EH (cell line): ENCODE data around the gene RABGAP1L.
"Not testable (repeated sequence)": the region's sequence is repeated elsewhere in the genome, so short reads cannot be mapped to it uniquely, and the experiment has no call there.

ENCODE experiments used
- DNase-seq: peaks from one replicate; pipeline ENCODE4 v3.0.0-alpha.2; 2015; ENCODE audit warnings: low read depth

Gene RABGAP1L

DNA sequence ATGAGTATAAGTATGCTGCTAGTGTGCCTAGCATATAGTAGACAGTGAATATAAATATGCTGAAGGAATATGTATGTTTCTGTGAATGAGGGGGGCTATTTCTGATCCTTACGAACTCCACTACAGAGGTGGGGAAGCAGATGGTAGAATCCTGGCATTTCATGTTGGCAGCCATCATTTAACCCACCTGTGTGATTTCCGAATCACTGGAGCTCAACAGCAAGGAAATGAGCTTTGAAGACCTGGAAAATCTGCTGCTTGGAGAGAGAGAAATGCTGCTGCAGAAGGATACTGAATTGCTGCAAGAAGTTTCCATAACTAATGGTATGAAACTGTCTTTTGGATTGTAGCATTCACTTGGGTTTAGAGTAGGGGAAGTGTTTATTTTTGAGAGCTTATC, 83.5 kb downstream of the RABGAP1L start:
- DNase-seq = no peak

DNA sequence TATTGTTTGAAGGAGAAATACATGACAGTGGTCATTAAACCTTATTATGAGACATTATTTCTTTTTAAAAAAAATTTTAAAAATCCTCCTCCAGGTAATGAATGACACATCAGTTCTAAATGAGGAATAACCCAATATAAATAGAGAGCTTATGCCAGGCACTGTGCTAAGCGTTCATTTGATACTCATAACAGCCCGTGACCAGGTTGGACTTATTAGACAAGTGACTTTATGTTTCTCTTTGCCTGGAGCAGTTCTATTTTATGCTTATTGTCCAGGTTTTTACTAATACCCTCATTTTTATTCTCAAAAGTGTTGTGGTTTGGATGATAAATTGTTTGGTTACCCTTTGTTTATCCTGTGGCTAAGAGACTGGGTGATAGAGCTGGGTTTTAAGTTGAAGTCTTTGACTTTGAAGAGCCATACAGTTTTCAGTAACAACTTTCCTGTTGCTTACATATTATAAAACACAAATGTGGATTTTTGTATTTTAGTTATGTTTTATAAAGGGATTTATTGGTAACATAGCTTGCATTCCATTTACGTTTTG, 84.2 kb downstream of the RABGAP1L start:
- no peak for DNase-seq

DNA sequence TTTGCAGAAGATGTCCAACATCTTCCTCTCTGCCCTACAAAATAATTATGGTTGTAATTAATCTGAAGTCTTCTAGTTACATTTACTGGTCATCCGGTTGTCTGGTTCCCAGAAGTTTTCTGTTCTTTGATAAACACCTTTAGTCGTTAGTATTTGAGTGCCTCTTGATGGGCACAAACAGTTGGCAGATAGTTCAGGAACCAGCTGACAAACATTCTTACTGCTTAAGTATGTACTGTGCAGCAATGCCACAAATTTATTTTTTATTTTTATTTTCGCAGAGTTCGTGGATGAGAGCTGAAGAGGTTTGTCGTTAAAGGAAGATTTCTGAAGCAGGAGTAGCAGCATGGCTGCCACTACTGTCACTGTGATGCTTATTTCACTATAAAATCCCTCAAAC, 84.7 kb downstream of the RABGAP1L start:
- no peak for DNase-seq

DNA sequence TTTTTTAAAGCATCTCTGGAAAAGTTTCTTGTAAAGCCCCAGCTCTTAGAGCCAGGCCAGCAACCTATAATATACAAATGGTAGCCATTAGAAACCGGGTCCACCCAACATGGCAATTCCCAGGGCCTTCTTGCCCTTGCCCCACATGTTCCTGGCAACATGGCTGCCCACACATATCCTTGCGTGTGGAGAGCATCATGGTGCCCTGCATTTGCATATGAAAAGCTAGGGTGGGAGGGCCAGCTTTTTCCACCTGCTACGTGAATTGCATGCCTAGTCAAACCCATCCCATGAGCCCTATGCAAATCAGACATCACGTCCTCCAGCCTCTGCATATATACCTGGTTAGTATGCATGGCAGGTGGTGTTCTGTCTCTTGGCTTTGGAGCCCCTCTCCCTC, 88.2 kb downstream of the RABGAP1L start:
- DNase-seq = no peak

DNA sequence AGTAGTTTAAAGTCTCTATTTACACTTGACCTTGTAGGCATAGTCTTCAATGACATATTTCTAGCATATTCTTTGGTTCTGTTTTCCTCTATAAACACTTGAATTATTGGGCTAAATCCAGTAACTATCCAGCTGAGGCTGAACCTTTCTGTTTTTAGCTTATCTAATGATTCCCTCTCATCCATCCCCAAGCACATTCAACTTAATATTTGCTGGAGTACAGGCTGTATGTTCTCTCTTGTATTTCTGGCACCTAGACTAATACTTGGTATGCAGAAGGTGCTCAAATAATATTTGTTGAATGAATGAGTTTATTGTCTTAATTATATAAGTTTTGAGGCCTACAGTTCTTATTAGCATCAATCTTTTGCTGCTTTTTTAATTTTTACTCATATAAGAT, 88.7 kb downstream of the RABGAP1L start:
- no peak for DNase-seq

DNA sequence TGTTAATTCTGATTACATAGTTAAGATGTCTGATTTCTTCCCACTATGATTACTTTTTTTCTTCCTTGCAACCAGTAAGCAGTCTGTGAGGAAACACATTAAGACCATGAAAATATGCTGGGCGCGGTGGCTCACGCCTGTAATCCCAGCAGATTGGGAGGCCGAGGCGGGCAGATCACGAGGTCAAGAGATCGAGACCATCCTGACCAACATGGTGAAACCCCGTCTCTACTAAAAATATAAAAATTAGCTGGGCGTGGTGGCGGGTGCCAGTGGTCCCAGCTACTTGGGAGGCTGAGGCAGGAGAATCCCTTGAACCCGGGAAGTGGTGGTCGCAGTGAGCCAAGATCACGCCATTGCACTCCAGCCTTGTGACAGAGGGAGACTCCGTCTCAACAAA, 97.1 kb downstream of the RABGAP1L start:
- not testable (repeated sequence) for DNase-seq

DNA sequence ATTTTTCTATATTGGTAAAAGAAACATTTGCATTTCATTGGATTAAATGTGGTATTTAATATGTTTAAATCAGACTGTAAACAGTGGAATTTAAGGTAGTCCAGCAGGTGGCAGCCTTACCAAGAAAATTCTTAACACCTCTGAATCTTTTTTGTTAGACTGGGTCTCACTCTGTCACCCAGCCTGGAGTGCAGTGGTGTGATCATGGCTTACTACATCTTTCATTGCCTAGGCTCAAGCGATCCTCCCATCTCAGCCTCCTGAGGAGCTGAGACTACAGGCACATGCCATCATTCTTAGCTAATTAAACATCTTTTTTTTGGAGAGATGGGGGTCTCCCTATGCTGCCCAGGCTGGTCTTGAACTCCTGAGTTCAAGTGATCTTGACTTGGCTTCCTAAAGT, 98.8 kb downstream of the RABGAP1L start:
- DNase-seq = peak; percentile 50

DNA sequence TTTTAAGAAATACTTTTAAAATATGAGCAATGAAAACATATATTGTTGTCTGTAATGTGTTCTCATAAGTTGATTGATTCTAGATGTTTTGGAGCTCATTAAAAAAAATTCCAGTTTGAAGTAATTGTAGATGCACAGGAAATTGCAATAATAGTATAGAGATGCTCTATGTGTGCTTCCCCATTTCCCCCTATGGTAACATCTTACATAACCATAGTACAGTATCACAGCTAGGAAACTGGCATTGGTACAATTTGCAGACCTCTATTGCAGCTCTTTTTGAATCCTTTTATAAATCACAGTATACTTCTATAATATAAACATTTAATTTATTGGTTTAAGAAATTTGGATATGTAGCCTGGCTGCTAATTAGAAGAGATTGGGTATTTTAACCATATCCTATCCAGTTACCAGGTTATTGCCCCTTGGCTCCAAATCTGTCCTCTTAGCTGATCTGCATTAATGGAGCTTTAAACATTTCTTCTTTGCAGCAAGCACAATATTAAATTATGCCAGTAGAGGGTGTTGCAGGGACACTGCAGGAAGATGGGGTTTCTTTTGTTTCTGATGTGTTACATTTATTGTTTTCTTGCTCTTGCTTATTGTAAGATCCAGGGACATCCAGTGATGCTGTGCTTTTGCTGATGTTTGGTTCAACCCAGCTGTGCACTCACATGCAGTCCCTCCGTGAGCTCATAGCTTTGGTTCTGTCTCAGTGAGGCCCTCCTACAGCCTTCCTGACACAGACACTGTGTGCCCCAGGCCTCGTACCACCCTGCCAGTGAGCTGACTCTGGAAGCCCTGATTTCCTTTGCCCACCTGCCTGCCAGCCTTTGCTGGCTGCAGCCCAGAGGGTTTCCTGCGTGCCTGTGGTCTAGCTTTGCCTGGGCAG, 103.3 kb downstream of the RABGAP1L start:
- peak; percentile 56 for DNase-seq

DNA sequence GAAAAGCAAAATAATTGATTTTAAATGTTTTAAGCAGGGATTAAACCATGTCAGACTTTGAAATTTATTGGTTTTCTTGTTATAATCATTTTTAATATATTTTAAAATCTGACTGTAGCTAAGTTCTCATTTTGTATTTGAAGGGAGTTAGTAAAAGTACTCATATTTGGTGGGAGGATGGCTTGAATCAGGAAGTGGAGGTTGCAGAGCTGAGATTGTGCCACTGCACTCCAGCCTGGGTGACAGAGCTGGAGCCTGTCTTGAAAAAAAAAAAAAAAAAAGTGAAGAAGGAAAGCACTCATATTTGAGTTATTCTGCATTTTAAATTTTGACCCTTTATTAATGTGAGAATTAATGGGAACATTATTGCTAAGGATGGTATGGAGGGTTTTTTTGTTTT, 106.0 kb downstream of the RABGAP1L start:
- no peak for DNase-seq

DNA sequence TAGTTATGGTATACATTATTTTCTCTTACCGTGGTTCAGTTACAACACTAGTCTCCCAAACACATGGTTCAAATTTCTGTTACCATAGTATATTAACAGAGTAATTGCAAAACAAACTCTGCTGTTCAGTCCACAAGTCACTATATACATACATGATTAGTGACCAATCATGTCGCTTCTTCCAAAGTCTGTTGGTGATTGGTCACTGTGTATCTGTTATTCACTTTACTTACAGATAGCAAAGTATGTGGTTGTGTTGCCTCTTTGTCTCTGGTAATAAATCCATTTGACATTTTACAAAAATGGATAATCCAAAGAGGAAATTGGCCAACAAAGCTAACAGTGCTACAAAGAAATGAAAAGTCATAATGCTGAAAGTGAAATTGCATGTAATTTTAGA, 107.2 kb downstream of the RABGAP1L start:
- DNase-seq = no peak

DNA sequence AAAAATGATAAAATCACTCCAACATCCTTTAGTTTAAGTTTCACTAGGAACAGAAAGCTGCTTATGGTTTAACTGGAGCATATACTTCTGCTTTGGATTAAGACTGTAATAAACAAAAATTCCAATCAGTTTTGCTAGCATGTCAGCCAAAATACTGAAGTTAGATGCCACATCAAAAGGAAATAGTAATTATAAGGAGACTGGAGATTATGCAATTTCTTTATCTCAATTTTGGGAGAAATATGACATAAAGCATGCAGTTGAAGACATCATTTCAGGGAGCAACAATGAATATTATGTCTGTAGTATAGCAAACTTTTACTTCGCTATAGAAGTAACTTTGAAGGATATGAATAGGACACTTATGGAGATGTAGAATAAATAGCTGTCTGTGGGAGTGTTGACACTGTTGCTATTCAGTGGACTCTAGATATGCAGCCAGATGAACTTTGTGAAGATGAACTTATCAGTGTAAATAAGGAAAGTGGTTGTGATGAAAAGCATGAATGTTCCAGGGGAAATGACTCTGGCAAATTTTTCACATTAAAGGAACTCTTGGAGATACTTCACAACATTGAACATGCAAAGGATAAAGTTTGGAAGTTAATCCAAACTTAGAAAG, 107.8 kb downstream of the RABGAP1L start:
- no peak for DNase-seq

DNA sequence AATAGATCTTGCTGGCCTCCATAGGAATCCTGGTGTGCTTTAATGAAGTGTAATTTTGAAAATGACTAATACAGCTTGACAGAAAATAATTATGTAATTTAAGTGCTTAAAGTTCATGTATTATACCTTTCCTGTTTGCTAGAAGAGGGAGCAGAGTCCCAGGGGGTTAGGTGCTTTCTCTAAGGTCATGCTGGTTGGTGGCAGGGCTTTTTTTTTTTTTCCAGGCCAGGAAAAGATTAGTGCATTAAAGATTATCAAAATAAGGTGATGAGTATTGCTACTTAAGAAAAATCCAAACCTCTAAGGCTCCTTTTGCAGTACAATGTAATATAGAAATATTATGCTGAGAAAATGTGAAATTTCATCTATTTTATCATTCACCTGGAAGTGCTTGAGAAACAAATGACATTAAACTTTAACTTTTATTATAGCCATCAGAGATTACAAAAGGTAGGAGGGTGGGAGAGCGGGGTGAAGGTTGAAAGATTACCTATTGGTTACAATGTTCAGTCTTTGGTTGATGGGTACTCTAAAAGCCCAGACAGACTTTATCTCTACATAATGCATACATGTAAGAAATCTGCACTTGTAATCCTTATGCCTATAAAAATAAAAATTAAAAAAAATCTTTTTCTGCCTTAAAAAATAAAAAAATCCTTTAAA, 110.8 kb downstream of the RABGAP1L start:
- no peak for DNase-seq

DNA sequence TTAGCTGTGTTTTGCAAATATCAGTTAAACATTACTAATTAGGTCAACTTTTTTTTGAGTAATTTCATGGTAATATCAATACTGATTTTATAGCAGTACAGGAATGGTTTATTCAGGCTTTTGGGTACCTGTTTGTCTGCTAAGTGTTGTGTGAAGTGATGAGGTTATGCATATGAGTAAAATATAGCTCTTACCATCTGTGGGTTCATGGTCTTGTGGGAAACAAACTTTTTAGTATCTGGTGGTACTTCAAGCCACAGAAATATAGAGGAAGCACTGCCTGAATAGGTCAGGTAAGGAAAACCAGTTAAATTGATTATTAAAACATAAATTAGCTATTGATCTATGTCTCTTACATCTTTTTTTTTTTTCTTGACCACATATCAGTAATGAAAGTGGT, 113.9 kb downstream of the RABGAP1L start:
- no peak for DNase-seq

DNA sequence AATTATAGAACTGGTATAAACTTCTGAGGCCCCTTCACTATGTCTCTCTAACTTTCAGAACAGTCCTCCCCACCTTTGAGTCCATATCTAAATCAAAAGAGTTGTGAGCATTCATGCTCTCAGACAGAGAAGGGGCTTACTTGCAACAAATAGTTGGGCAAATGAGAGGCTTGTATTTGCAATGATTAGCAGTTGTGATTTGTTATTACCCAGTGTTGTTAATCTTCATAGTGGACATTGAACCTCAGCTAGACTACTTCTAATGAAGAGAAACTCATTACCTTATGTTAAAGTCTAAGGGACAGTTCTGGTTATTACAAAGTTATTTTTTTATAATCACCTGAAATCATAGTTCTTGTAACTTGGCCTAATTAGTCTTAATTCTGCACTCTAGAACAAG, 114.5 kb downstream of the RABGAP1L start:
- DNase-seq = no peak

DNA sequence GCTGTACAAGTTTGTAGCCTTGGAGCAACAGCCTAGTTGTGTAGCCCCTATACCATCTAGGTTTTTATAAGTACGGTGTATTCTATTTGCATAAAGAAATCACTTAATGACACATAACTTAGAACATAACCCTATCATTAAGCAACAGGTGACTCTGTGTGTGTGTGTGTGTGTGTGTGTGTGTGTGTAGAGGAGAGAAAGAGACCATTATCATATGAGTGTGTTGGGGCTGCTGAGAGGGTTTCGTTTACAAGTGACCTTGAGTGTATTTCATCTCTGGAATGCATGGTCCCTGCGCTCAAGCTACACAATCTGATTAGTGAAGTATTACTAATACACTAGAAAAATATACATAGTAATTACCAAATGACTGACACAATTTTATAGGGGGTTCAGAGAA, 115.1 kb downstream of the RABGAP1L start:
- peak; percentile 48 for DNase-seq

DNA sequence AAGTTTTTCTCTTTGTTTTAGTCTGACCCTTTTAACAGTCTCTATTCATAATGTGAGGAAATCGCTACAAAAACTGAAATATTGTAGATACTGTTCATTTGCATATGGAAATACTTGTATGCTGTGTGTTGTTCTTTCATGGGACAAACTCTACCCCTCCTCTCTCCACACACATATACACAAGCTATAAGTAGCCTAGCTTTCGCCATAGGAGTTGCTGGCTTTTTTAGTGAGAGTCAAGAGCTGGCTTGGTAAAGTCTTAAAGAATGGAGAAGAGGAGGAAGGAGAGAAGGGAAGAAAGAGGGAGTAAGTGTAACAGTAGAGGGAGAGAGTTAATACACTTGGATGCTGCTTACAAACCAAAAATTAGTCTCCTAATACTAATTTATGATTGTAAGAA, 115.6 kb downstream of the RABGAP1L start:
- DNase-seq = no peak

DNA sequence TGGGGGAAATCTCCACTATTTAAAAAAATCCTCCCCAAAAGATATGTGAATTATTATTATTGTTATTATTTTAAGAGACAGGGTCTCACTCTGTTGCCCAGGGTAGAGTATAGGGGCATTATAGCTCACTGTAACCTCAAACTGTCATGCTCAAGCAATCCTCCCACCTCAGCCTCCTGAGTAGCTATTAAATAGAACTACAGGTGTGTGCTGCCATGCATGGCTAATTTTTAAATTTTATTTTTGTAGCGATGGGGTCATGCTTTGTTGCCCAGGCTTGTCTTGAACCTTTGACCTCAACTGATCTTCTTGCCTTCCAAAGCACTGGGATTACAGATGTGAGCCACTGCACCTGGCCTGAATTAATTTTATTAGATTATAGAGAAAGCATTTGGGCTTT, 116.8 kb downstream of the RABGAP1L start:
- no peak for DNase-seq

DNA sequence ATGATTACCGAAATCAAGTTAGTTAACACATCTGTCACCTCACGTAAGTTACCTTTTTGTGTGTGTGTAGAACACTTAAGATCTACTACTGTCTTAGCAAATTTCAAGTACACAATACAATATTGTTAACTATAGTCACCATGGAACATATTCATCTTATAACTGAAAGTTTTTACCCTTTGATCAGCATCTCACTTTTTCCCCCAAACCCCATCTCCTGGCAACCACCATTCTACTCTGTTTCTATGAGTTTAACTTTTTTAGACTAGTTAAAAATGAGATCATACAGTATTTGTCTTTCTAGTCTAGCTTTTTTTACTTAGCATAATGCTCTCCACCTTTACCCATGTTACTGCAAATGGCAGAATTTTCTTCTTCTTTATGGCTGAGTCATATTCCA, 124.7 kb downstream of the RABGAP1L start:
- no peak for DNase-seq

DNA sequence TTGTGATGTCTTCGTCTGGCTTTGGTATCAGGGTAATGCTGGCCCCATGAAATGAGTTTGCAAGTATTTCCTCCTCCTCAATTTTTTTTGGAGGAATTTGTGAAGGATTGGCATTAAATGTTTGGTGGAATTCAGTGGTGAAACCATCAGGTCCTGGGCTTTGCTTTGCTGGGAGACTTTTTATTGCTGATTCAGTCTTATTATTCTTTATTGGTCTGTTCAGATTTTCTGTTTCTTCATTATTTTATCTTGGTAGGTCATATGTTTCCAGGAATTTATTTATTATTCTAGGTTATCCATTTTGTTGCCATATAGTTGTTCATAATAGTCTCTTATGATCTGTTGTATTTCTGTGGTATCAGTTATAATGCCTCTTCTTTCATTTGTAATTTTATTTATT, 126.7 kb downstream of the RABGAP1L start:
- no peak for DNase-seq

DNA sequence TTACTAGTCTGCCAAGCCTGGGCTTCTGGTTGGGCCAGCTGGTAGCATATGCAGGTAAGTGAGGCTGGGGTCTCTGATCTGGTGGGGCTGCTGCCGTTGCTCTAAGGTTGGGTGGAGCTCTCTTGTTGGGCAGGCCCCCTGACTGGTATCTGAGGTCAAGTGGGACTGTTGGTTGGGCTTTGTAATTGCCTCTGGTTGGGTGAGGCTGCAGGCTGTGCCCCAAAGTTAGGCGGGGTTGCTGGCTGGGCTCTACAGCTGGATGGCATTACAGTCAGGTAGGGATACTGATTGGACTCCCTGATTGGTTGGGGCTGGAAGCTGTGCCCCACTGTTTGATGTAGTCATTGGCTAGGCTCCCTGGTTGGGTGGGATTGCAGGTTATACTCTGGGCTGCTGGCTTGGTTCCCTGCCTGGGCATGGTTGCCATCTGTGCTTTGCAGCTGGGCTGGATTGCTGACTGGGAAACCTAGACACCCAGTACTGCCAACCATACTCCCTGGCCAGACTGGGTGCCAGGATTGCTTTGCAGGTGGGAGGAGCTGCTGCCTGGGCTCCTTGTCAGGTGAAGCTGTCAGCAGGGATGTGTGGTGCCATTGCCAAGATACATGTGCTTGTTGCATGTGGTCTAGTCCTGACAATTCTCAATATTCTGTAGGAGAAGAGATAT, 130.5 kb downstream of the RABGAP1L start:
- no peak for DNase-seq

DNA sequence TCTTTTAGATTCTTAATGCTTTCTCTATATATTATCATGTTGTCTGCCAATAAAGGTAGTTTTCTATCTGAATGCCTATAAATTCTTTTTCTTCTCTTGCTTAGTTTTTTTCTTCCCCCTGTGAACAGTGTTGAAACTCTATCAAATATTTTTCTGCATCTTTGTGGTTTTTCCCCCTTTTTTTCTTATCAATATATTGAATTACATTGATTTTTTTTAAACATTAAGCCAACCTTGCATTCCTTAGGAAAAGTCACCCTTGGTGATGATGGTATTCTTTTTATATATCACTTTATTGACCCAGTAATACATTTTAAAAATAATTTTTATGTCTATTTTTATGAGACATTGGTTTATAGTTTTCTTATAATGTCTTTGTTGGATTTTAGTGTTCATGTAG, 131.7 kb downstream of the RABGAP1L start:
- no peak for DNase-seq

DNA sequence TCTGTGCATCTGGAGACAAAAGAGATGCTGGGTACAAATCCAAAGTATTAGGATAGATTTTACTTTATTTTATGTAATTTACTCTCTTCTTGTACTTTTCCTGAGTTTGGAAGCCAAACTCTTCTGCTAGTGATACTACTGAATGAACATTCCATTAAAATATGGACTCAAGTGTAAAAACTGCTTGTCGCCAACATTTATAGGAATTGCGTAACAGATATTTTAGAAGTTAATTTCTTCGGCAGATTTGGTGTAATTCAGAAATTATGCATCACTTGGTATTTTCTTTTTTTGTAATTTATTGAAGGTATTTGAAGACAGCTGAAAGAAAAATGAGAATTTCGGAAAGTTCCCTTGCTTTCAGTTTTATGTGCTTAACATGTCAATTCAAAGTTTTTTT, 137.0 kb downstream of the RABGAP1L start:
- DNase-seq = no peak
